ENCODE measurements around the gene OR5T3.
"Not testable (repeated sequence)": the region's sequence is repeated elsewhere in the genome, so short reads cannot be mapped to it uniquely, and the experiment has no call there.

OR5T3 gene

GRCh38 chr11:56251954-56252353 is at the start of gene OR5T3:
OR5T3 (plus strand) TSS chr11:56252254; CDS start chr11:56252254, 0 bp downstream.
- no peak for DNase-seq

GRCh38 chr11:56207790-56208189 is 44.3 kb upstream of the OR5T3 start:
- no peak for DNase-seq

GRCh38 chr11:56214537-56214936 is 37.5 kb upstream of the OR5T3 start:
- no peak for DNase-seq

- DNase-seq = not testable (repeated sequence)
These were observed 32.3 kb upstream of the OR5T3 start for GRCh38 chr11:56219735-56220134.

- no peak for DNase-seq
These were observed 17.9 kb upstream of the OR5T3 start, which contains the start of gene OR5T2 for GRCh38 chr11:56234155-56234554. OR5T2 (minus strand) TSS chr11:56234255; CDS start chr11:56233062, 1,193 bp downstream.

- no peak for DNase-seq
These were observed 19.0 kb downstream of the OR5T3 start for GRCh38 chr11:56271092-56271491.

GRCh38 chr11:56273854-56274253 is 21.8 kb downstream of the OR5T3 start, which contains the start of gene OR5T1:
OR5T1 (plus strand) TSS chr11:56274154; CDS start chr11:56275639, 1,485 bp downstream.
- no peak for DNase-seq

- no peak for DNase-seq
These were observed 40.1 kb downstream of the OR5T3 start, which contains the start of gene OR8H1 for GRCh38 chr11:56292154-56292553. OR8H1 (minus strand) TSS chr11:56292254; CDS start chr11:56291062, 1,192 bp downstream.

- DNase-seq = no peak
These were observed 44.8 kb downstream of the OR5T3 start for GRCh38 chr11:56296898-56297297.
